Measurements from ENCODE around the gene CABLES1. TPM values are rescaled to one million over a fixed set of nuclear protein-coding genes. Genes with fewer than 3 reads are reported as not detected.
A peak's percentile ranks its signal among the peaks of the same experiment; 100 is the strongest.

CABLES1 gene
- total and polyA plus RNA-seq, 12 donors: 2.1 to 11.9 (median 5.3) TPM

DNA sequence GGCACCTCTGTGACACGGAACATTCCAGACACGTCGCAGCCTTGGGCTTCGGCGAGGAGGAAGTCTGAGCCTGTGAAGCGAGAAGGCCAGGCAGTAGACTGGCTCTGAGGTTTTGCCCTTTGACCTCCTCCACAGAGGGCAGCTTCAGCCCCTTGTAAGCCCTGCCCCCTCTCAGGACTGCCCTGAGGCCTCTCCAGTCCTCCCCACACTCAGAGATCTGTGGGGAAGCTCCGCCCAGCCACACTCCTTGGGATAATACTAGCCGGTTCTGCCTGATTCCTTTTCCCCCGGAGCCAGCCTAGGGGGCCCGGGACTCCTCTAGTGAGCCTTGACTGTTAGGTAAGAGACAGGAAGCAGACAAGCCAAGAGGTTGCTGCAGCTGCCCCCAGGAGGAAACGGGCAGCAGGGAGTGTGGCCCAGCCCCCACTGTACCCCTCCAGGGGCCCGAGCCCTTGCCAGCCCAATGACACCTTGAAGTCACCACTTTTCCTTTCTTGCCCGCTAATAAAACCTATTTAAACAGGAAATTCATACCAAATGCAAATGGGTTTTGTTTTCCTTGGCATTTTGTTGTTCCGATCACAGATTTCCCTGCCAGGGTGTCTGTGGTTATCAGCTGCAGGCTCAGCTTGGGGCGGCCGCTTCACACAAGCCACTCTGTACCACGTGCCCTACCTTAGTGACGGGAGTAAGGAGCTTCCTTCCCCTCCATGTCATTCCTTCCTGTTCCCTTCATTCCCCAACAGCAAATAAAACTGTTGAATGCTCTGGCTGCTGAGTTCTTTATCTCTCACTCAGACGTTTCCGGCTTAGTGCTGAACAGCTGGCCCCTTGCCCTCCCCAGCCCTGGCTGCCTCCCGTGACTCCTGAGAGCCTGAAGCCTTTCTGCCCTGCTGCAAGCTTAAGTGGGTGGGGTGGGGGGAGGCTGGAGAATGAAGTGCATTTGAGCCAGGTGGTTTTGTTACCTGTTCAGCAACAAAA lies 124.7 kb downstream of the CABLES1 start:
- Histone ChIP-seq H3K4me3 (peak overlapping the region in 1 of 4 donors; percentile 20), H3K4me1 (replicated peaks in 1 of 2) (peaks cover 0 to 24% of the 10 kb centered on the region in 2 donors), H3K9me3 (replicated peaks in 1 of 3) (no peaks in the 10 kb centered on the region), H3K36me3 (replicated peaks in 1 of 2) (peaks cover 0 to 3% of the 10 kb centered on the region in 2 donors), H3K27me3 (no peaks in the 10 kb centered on the region), H3K27ac (peak overlapping the region in 4 of 5 donors; percentile 10 to 89 (median 75))
- no peak for TF ChIP-seq CTCF (IDR thresholded peaks at IDR 0.05)
- no peak for TF ChIP-seq POLR2A (IDR thresholded peaks at IDR 0.05)
- intact Hi-C loops (cut with DNase I): no loop called here
- peak; percentile 59 to 88 (median 73) for DNase-seq
- 27 to 39% (median 34%) methylated on average over 14 to 21 of the region's 21 CpGs for WGBS, 4 donors

GRCh38 chr18:23260926-23261590 lies 125.8 kb downstream of the CABLES1 start:
- 70 to 82% (median 75%) methylated on average over 6 to 7 of the region's 7 CpGs for WGBS, 4 donors
- peak overlapping the region in 2 of 5 donors; percentile 79 to 89 for H3K27ac ChIP-seq
- H3K4me3 ChIP-seq: no peak overlapping the region
- H3K36me3 ChIP-seq (replicated peaks in 1 of 2): peaks cover 0 to 3% of the 10 kb centered on the region in 2 donors
- H3K27me3 ChIP-seq: no peaks in the 10 kb centered on the region
- no peak for TF ChIP-seq CTCF (IDR thresholded peaks at IDR 0.05)
- no peak for TF ChIP-seq POLR2A (IDR thresholded peaks at IDR 0.05)
- no peak for DNase-seq
- H3K9me3 ChIP-seq (replicated peaks in 1 of 3): no peaks in the 10 kb centered on the region
- intact Hi-C loops (cut with DNase I): no loop called here
- peaks cover 0 to 24% of the 10 kb centered on the region in 2 donors for H3K4me1 ChIP-seq (replicated peaks in 1 of 2)

DNA sequence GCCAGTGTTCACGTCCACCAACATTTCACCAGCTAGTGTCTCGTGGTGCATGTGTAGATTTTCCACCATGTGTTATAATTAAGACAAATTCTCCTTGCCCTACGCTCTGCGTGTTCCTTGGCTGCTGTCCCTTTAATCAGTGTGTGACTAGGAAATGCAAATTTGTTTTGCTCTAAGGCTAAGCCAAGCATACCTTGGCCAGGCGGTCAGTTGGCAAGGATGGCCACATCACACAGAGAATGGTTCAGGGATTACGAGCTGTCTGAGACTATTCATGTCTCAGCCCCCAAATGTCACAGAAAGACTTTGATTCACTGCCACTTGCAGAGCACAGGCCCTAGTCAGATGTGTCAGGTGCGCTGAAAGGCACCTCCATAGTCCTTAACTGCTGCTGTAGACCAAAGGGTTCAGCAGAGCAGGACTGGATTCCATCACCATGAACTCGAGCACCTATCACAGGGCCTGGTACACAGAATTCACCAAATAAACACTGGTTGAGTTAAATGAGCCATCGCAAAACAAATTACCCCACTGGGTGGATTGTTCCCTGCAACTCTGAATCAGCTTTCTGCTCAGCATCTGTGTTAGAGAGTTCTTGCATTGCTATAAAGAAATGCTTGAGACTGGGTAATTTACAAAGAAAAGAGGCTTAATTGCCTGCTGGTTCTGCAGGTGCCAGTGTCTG lies 128.4 kb downstream of the CABLES1 start:
- WGBS, 4 donors: 95 to 99% (median 96%) methylated on average over 8 to 9 of the region's 9 CpGs
- no peak for DNase-seq
- TF ChIP-seq CTCF (IDR thresholded peaks at IDR 0.05): no peak
- TF ChIP-seq POLR2A (IDR thresholded peaks at IDR 0.05): no peak
- intact Hi-C loops (cut with DNase I): no loop called here
- Histone ChIP-seq H3K9me3 (replicated peaks in 1 of 3) (no peaks in the 10 kb centered on the region), H3K36me3 (replicated peaks in 1 of 2) (no peaks in the 10 kb centered on the region), H3K4me1 (replicated peaks in 1 of 2) (peaks cover 0 to 21% of the 10 kb centered on the region in 2 donors), H3K27ac (no peak overlapping the region), H3K27me3 (no peaks in the 10 kb centered on the region), H3K4me3 (no peak overlapping the region)

Data from adrenal gland (tissue), 12 donors.